IMR-90 (cell line): ENCODE data around the gene PLXNA1. TPM values are rescaled to one million over a fixed set of nuclear protein-coding genes. Genes with fewer than 3 reads are reported as not detected.

ENCODE experiments used
- ATAC-seq: fragments of 200-7000 bp; cut with Tn5 transposase; 2 replicates; pipeline ENCODE4 v1.9.1; 2020; ENCODE audit warnings: low read depth, mild to moderate bottlenecking, moderate library complexity
- BruUV-seq: library from RNA; stranded (reverse); fragments of 400-500 nt; replicated peaks from 2 replicates; lab custom pipeline; 2021; lab: Mats Ljungman, UMichigan
- CTCF ChIA-PET: fragments of 300-600 bp; formaldehyde crosslinking; extraction: SDS; loops from one replicate; lab custom pipeline; 2021; ENCODE audit warnings: antibody characterized with exemption; lab: Yijun Ruan, JAX
- POLR2A ChIA-PET: fragments of 300-600 bp; sonication (Branson Sonifier 250); formaldehyde crosslinking; loops from one replicate; lab custom pipeline; 2022; ENCODE audit warnings: antibody characterized with exemption; ENCODE audit not compliant: unreplicated experiment; lab: Charles Lee
- DNase-seq: peaks from one replicate; pipeline ENCODE4 v3.0.0; 2013
- H2AFZ ChIP-seq: replicated peaks from 2 replicates; pipeline ENCODE3; 2013; ENCODE audit warnings: low read length, mild to moderate bottlenecking; ENCODE audit not compliant: poor library complexity
- H2AK5ac ChIP-seq: 2 replicates; pipeline ENCODE4 v1.6.1; 2013; ENCODE audit warnings: low read depth, low read length, inconsistent platforms
- H2AK9ac ChIP-seq: replicated peaks from 2 replicates; pipeline ENCODE3; 2013; ENCODE audit warnings: mild to moderate bottlenecking, low read depth, low read length, moderate library complexity; ENCODE audit not compliant: poor library complexity
- H2BK120ac ChIP-seq: 2 replicates; pipeline ENCODE4 v1.6.1; 2013; ENCODE audit warnings: low read depth, low read length, inconsistent platforms
- H2BK15ac ChIP-seq: 3 replicates; pipeline ENCODE4 v1.6.1; 2013; ENCODE audit warnings: low read depth, low read length, inconsistent platforms
- H2BK20ac ChIP-seq: 2 replicates; pipeline ENCODE4 v1.6.1; 2013; ENCODE audit warnings: low read depth, mild to moderate bottlenecking, inconsistent platforms, low read length, moderate library complexity
- H2BK5ac ChIP-seq: 2 replicates; pipeline ENCODE4 v1.6.1; 2013; ENCODE audit warnings: mild to moderate bottlenecking, low read depth, low read length, inconsistent platforms; ENCODE audit not compliant: poor library complexity, severe bottlenecking
- H3K14ac ChIP-seq: replicated peaks from 2 replicates; pipeline ENCODE4 v1.6.1; 2013; ENCODE audit warnings: low read depth, low read length, inconsistent platforms
- H3K18ac ChIP-seq: 2 replicates; pipeline ENCODE4 v1.6.1; 2013; ENCODE audit warnings: low read depth, low read length, control low read depth
- H3K23ac ChIP-seq: 2 replicates; pipeline ENCODE4 v1.6.1; 2013; ENCODE audit warnings: low read depth, low read length, inconsistent platforms
- H3K27ac ChIP-seq: 2 replicates; pipeline ENCODE4 v1.5.1; 2013; ENCODE audit warnings: mild to moderate bottlenecking, control low read depth, low read length; ENCODE audit not compliant: insufficient read depth
- H3K27me3 ChIP-seq: 2 replicates; pipeline ENCODE4 v1.6.1; 2013; ENCODE audit warnings: low read length; ENCODE audit not compliant: control insufficient read depth, insufficient read depth
- H3K36me3 ChIP-seq: 2 replicates; pipeline ENCODE4 v1.6.1; 2013; ENCODE audit warnings: low read length, mixed read lengths; ENCODE audit not compliant: control insufficient read depth, insufficient read depth
- H3K4ac ChIP-seq: 2 replicates; pipeline ENCODE4 v1.6.1; 2013; ENCODE audit warnings: low read depth, low read length, inconsistent platforms
- H3K4me1 ChIP-seq: 2 replicates; pipeline ENCODE4 v1.6.1; 2013; ENCODE audit warnings: low read length, mixed read lengths; ENCODE audit not compliant: control insufficient read depth, insufficient read depth
- H3K4me2 ChIP-seq: 2 replicates; pipeline ENCODE4 v1.6.1; 2013; ENCODE audit warnings: low read depth, mild to moderate bottlenecking, control low read depth, low read length, moderate library complexity
- H3K4me3 ChIP-seq: 2 replicates; pipeline ENCODE4 v1.5.1; 2013; ENCODE audit warnings: low read depth, mild to moderate bottlenecking, control low read depth, low read length, moderate library complexity; ENCODE audit not compliant: insufficient read depth
- H3K56ac ChIP-seq: 2 replicates; pipeline ENCODE4 v1.6.1; 2013; ENCODE audit warnings: low read length, inconsistent platforms; ENCODE audit not compliant: insufficient read depth; ENCODE audit errors: extremely low read depth
- H3K79me1 ChIP-seq, 2 experiments: 2 replicates each; pipeline ENCODE4 v1.6.1; 2013; ENCODE audit warnings: low read length in 2 of 2, inconsistent platforms in 1 of 2, low read depth in 1 of 2
- H3K9ac ChIP-seq: 2 replicates; pipeline ENCODE4 v1.6.1; 2013; ENCODE audit warnings: low read depth, low read length, control low read depth
- H3K9me1 ChIP-seq: 2 replicates; pipeline ENCODE4 v1.6.1; 2013; ENCODE audit warnings: low read length, inconsistent platforms; ENCODE audit not compliant: insufficient read depth
- H3K9me3 ChIP-seq: 2 replicates; pipeline ENCODE4 v1.6.1; 2013; ENCODE audit warnings: low read length; ENCODE audit not compliant: control insufficient read depth, insufficient read depth
- H4K20me1 ChIP-seq: 2 replicates; pipeline ENCODE4 v1.6.1; 2013; ENCODE audit warnings: low read length, inconsistent platforms; ENCODE audit not compliant: insufficient read depth
- H4K5ac ChIP-seq: 2 replicates; pipeline ENCODE4 v1.6.1; 2013; ENCODE audit warnings: mild to moderate bottlenecking, low read depth, low read length, control low read depth
- H4K8ac ChIP-seq, 2 experiments: 2 replicates each; pipeline ENCODE4 v1.6.1; 2013; ENCODE audit warnings: low read depth in 2 of 2, low read length in 2 of 2, control low read depth in 1 of 2, inconsistent platforms in 1 of 2
- H4K91ac ChIP-seq: 2 replicates; pipeline ENCODE4 v1.6.1; 2013; ENCODE audit warnings: low read depth, low read length, inconsistent platforms; ENCODE audit not compliant: insufficient read depth
- BHLHE40 ChIP-seq: fragments of 150-350 bp; IDR thresholded peaks from 2 replicates; pipeline ENCODE4 v1.6.1; 2016; ENCODE audit warnings: mild to moderate bottlenecking, low read depth, low read length
- CEBPB ChIP-seq: IDR thresholded peaks from 2 replicates; pipeline ENCODE4 v1.6.1; 2012; ENCODE audit warnings: low read depth, low read length, improper control_type of control experiment
- CHD1 ChIP-seq: IDR thresholded peaks from 2 replicates; pipeline ENCODE4 v1.6.1; 2012; ENCODE audit warnings: low read depth, low read length, improper control_type of control experiment
- FOS ChIP-seq: fragments of 150-350 bp; IDR thresholded peaks from 2 replicates; pipeline ENCODE4 v1.6.1; 2016; ENCODE audit warnings: low read depth, low read length
- MAFK ChIP-seq: IDR thresholded peaks from 2 replicates; pipeline ENCODE4 v1.6.1; 2012; ENCODE audit warnings: low read depth, low read length, improper control_type of control experiment
- MAZ ChIP-seq: IDR thresholded peaks from 2 replicates; pipeline ENCODE4 v1.6.1; 2012; ENCODE audit warnings: low read depth, mild to moderate bottlenecking, low read length, improper control_type of control experiment, moderate library complexity, borderline replicate concordance
- MXI1 ChIP-seq: IDR thresholded peaks from 2 replicates; pipeline ENCODE4 v1.6.1; 2012; ENCODE audit warnings: low read depth, mild to moderate bottlenecking, low read length, moderate library complexity, borderline replicate concordance
- NFE2L2 ChIP-seq: fragments of 150-350 bp; IDR thresholded peaks from 2 replicates; pipeline ENCODE4 v1.6.1; 2016; ENCODE audit warnings: low read depth, mild to moderate bottlenecking, low read length
- POLR2A ChIP-seq: IDR thresholded peaks from 2 replicates; pipeline ENCODE4 v1.6.1; 2012; ENCODE audit warnings: mild to moderate bottlenecking, low read depth, low read length
- RAD21 ChIP-seq: IDR thresholded peaks from 2 replicates; pipeline ENCODE4 v1.6.1; 2012; ENCODE audit warnings: low read length, improper control_type of control experiment
- RCOR1 ChIP-seq: IDR thresholded peaks from 2 replicates; pipeline ENCODE4 v1.6.1; 2012; ENCODE audit warnings: mild to moderate bottlenecking, low read length, improper control_type of control experiment; ENCODE audit not compliant: insufficient replicate concordance
- RFX5 ChIP-seq: IDR thresholded peaks from 2 replicates; pipeline ENCODE4 v1.8.0; 2012; ENCODE audit warnings: low read depth, mild to moderate bottlenecking, low read length, moderate library complexity
- SMC3 ChIP-seq: fragments of 150-350 bp; IDR thresholded peaks from 2 replicates; pipeline ENCODE4 v1.6.1; 2016; ENCODE audit warnings: low read depth, mild to moderate bottlenecking, antibody characterized with exemption, low read length, moderate library complexity
- WGBS, 2 experiments: methylation state at CpG; one replicate each; pipeline versions ENCODE4 v1.1.5 to v1.1.7; 2013; ENCODE audit warnings: missing lambda C conversion rate in 2 of 2; ENCODE audit not compliant: insufficient read length in 1 of 2; ENCODE audit errors: extremely low coverage in 2 of 2; 5-methylcytosine and 5-hydroxymethylcytosine counted together
- dilution Hi-C: fragments of 300-500 bp; cut with HindIII; formaldehyde crosslinking; loops from one replicate; pipeline ENCODE4 v1.14.3; 2018; ENCODE audit warnings: low sequenced_read_pairs; ENCODE audit not compliant: unreplicated experiment
- in situ Hi-C: fragments of 300-500 bp; cut with MboI; formaldehyde crosslinking; loops from 3 replicates; pipeline ENCODE4 v1.14.3; 2019; ENCODE audit warnings: low sequenced_read_pairs, inconsistent platforms, mixed read lengths
- intact Hi-C: fragments of 100-400 bp; cut with micrococcal nuclease; formaldehyde crosslinking; loops from 2 replicates; pipeline ENCODE4 v1.10.0; 2022
- polyA plus RNA-seq, 3 experiments: library from polyadenylated mRNA; depleted of rRNA; stranded (reverse); fragments of >200 nt; gene quantifications; 2 replicates each; pipeline ENCODE4 v1.2.3, GENCODE V29; 2012; ENCODE audit warnings: low replicate concordance in 1 of 3
- total RNA-seq: library from RNA; depleted of rRNA; stranded (reverse); fragments of >200 nt; gene quantifications from 2 replicates; pipeline ENCODE4 v1.2.3, GENCODE V29; 2012
- TF ChIP-seq, protein P1 (sequence below): fragments of 150-350 bp; IDR thresholded peaks from 2 replicates; pipeline ENCODE4 v1.6.1; 2016; ENCODE audit warnings: low read depth, mild to moderate bottlenecking, low read length, moderate library complexity, borderline replicate concordance
- TF ChIP-seq, protein P2 (sequence below): conservative IDR thresholded peaks from 2 replicates; pipeline ENCODE4 v1.5.1; 2012; ENCODE audit warnings: mild to moderate bottlenecking, low read depth, low read length, improper control_type of control experiment
- TF ChIP-seq, protein P3 (sequence below): fragments of 150-350 bp; IDR thresholded peaks from 2 replicates; pipeline ENCODE4 v1.6.1; 2017; ENCODE audit warnings: mild to moderate bottlenecking, antibody characterized with exemption, low read length, low read depth

Gene PLXNA1
- total and polyA plus RNA-seq, 2 of the 4 experiments (the other 2 are of a cell fraction), result 13.6 to 49.4 TPM

DNA sequence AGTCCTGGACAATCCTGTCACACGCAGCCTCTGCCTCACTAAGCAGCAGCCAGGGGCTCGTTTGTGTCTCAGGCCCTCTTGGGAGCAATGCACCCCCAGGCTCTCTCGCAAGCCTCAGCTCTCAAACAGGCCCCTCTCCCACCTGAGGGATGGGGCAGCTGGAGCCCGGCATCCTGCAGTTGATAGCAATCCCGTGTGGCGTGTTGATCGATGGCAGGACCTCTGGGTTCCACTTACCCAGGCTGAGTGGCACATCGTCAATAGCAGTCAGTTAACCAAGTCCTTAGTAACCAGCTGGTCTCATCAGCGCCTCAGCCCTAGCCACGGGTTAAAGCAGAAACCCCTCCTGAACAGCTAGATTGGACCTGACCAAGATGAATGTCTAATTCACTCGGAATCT lies 36.5 kb upstream of the PLXNA1 start:
- Histone ChIP-seq H2BK5ac (no peak overlapping the region), H3K9me3 (no peaks in the 10 kb centered on the region), H3K56ac (no peak overlapping the region), H3K23ac (no peak overlapping the region), H3K9ac (no peak overlapping the region), H2AK5ac (no peak overlapping the region), H3K27me3 (no peaks in the 10 kb centered on the region), H3K36me3 (no peaks in the 10 kb centered on the region), H3K4me3 (no peak overlapping the region), H2BK120ac (no peak overlapping the region), H3K9me1 (peaks cover 5% of the 10 kb centered on the region; the same call in 1 of the 2 replicates), H2AFZ (no peak overlapping the region), H2AK9ac (no peak overlapping the region), H4K5ac (no peak overlapping the region), H3K14ac (no peak overlapping the region), H3K4me1 (no peaks in the 10 kb centered on the region), H3K79me1 (no peaks in the 10 kb centered on the region), H2BK20ac (no peak overlapping the region), H3K4ac (no peak overlapping the region), H3K4me2 (no peak overlapping the region), H2BK15ac (no peak overlapping the region), H3K18ac (no peak overlapping the region), H4K20me1 (no peaks in the 10 kb centered on the region), H3K27ac (no peak overlapping the region), H4K91ac (no peak overlapping the region), H4K8ac (no peak overlapping the region)
- dilution Hi-C loops (no loop called here), in situ Hi-C loops (no loop called here), intact Hi-C loops (no loop called here)
- ChIA-PET POLR2A (no interaction called here), CTCF (interaction anchor here (0.5 to 0.9 kb wide), 2 partner anchors 35 to 194 kb away, joined by 3 read pairs; no protein-coding TSS in a partner anchor)
- no peak for ATAC-seq
- BruUV-seq, result no TSS peak
- TF ChIP-seq RAD21 (no peak), CEBPB (no peak), CHD1 (no peak), SMC3 (no peak), NFE2L2 (no peak), POLR2A (no peak), MAFK (no peak), MXI1 (no peak), MAZ (no peak), RCOR1 (no peak), RFX5 (no peak), FOS (no peak), BHLHE40 (no peak)
- TF ChIP-seq, protein P1, sequence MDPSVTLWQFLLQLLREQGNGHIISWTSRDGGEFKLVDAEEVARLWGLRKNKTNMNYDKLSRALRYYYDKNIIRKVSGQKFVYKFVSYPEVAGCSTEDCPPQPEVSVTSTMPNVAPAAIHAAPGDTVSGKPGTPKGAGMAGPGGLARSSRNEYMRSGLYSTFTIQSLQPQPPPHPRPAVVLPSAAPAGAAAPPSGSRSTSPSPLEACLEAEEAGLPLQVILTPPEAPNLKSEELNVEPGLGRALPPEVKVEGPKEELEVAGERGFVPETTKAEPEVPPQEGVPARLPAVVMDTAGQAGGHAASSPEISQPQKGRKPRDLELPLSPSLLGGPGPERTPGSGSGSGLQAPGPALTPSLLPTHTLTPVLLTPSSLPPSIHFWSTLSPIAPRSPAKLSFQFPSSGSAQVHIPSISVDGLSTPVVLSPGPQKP, result no peak
- TF ChIP-seq, protein P2, sequence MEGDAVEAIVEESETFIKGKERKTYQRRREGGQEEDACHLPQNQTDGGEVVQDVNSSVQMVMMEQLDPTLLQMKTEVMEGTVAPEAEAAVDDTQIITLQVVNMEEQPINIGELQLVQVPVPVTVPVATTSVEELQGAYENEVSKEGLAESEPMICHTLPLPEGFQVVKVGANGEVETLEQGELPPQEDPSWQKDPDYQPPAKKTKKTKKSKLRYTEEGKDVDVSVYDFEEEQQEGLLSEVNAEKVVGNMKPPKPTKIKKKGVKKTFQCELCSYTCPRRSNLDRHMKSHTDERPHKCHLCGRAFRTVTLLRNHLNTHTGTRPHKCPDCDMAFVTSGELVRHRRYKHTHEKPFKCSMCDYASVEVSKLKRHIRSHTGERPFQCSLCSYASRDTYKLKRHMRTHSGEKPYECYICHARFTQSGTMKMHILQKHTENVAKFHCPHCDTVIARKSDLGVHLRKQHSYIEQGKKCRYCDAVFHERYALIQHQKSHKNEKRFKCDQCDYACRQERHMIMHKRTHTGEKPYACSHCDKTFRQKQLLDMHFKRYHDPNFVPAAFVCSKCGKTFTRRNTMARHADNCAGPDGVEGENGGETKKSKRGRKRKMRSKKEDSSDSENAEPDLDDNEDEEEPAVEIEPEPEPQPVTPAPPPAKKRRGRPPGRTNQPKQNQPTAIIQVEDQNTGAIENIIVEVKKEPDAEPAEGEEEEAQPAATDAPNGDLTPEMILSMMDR, result no peak
- TF ChIP-seq, protein P3, sequence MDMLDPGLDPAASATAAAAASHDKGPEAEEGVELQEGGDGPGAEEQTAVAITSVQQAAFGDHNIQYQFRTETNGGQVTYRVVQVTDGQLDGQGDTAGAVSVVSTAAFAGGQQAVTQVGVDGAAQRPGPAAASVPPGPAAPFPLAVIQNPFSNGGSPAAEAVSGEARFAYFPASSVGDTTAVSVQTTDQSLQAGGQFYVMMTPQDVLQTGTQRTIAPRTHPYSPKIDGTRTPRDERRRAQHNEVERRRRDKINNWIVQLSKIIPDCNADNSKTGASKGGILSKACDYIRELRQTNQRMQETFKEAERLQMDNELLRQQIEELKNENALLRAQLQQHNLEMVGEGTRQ, result no peak
- DNase-seq, result no peak
- WGBS, 2 experiments, result 93% methylated on average over 5 of the region's 11 CpGs; no CpG with 5 or more reads in 1 of the 2 experiments
